Neural cell (in vitro differentiated cells): ENCODE results near the gene PHACTR2. TPM values are rescaled to one million over a fixed set of nuclear protein-coding genes. Genes with fewer than 3 reads are reported as not detected.
"Not testable (repeated sequence)": the region's sequence is repeated elsewhere in the genome, so short reads cannot be mapped to it uniquely, and the experiment has no call there.

ENCODE experiments used
- H2AFZ ChIP-seq: fragments of 200-600, 300-800 bp; sonication (generic), shearing (Covaris generic); 2 replicates; pipeline ENCODE4 v1.6.0; 2014; ENCODE audit warnings: low read depth, mild to moderate bottlenecking, antibody characterized with exemption, low read length, moderate library complexity
- H3F3A ChIP-seq: fragments of 200-600 bp; shearing (Covaris generic); 2 replicates; pipeline ENCODE4 v1.6.1; 2016; ENCODE audit warnings: mild to moderate bottlenecking, moderate library complexity, mixed read lengths, antibody characterized with exemption, low read length; ENCODE audit not compliant: insufficient read depth, poor library complexity, severe bottlenecking
- H3K27ac ChIP-seq: fragments of 200-600, 300-800 bp; sonication (generic), shearing (Covaris generic); 2 replicates; pipeline ENCODE4 v1.5.1; 2014; ENCODE audit warnings: mild to moderate bottlenecking, low read length, moderate library complexity
- H3K27me3 ChIP-seq: fragments of 300-800, 200-600 bp; sonication (generic), shearing (Covaris generic); 2 replicates; pipeline ENCODE4 v1.6.0; 2014; ENCODE audit warnings: mild to moderate bottlenecking, low read depth, low read length, moderate library complexity; ENCODE audit not compliant: insufficient read depth
- H3K36me3 ChIP-seq: fragments of 300-800, 200-600 bp; sonication (generic), shearing (Covaris generic); 2 replicates; pipeline ENCODE4 v1.5.1; 2014; ENCODE audit warnings: mild to moderate bottlenecking, antibody characterized with exemption, low read length, moderate library complexity; ENCODE audit not compliant: insufficient read depth
- H3K4me2 ChIP-seq: fragments of 300-800, 200-600 bp; sonication (generic), shearing (Covaris generic); 2 replicates; pipeline ENCODE4 v1.6.0; 2014; ENCODE audit warnings: mild to moderate bottlenecking, low read length
- H3K4me3 ChIP-seq: fragments of 300-800, 200-600 bp; sonication (generic), shearing (Covaris generic); 2 replicates; pipeline ENCODE4 v1.5.1; 2014; ENCODE audit warnings: mild to moderate bottlenecking, low read length, moderate library complexity
- H3K79me2 ChIP-seq: fragments of 200-600 bp; shearing (Covaris generic); replicated peaks from 2 replicates; pipeline ENCODE4 v1.6.0; 2014; ENCODE audit warnings: mild to moderate bottlenecking, low read length, moderate library complexity; ENCODE audit not compliant: insufficient read depth
- H3K9ac ChIP-seq: fragments of 300-800, 200-600 bp; sonication (generic), shearing (Covaris generic); 2 replicates; pipeline ENCODE4 v1.6.1; 2016; ENCODE audit warnings: mild to moderate bottlenecking, low read length, mixed read lengths
- H3K9me2 ChIP-seq: fragments of 200-600 bp; shearing (Covaris generic); 2 replicates; pipeline ENCODE4 v1.6.1; 2016; ENCODE audit warnings: mild to moderate bottlenecking, low read length, mixed read lengths; ENCODE audit not compliant: insufficient read depth
- H3K9me3 ChIP-seq: fragments of 200-600, 300-800 bp; sonication (generic), shearing (Covaris generic); 2 replicates; pipeline ENCODE4 v1.6.1; 2016; ENCODE audit warnings: mild to moderate bottlenecking, mixed run types, low read length, moderate library complexity, mixed read lengths
- H4K20me1 ChIP-seq: fragments of 200-600 bp; shearing (Covaris generic); 2 replicates; pipeline ENCODE4 v1.6.1; 2016; ENCODE audit warnings: mild to moderate bottlenecking, mixed run types; ENCODE audit not compliant: insufficient read depth
- EP300 ChIP-seq: fragments of 450-650 bp; conservative IDR thresholded peaks from 2 replicates; pipeline ENCODE4 v1.6.1; 2014; ENCODE audit warnings: antibody characterized with exemption, mild to moderate bottlenecking, moderate library complexity; ENCODE audit not compliant: poor library complexity, severe bottlenecking
- EZH2 ChIP-seq: fragments of 200-600, 300-800 bp; shearing (Covaris generic), sonication (generic); IDR thresholded peaks from 2 replicates; pipeline ENCODE4 v1.6.1; 2014; ENCODE audit warnings: antibody characterized with exemption, low read length, borderline replicate concordance, mild to moderate bottlenecking; ENCODE audit not compliant: insufficient read depth, poor library complexity, severe bottlenecking
- MXI1 ChIP-seq: fragments of 450-650 bp; conservative IDR thresholded peaks from 2 replicates; pipeline ENCODE4 v1.6.1; 2014; ENCODE audit warnings: antibody characterized with exemption, mild to moderate bottlenecking; ENCODE audit not compliant: poor library complexity, severe bottlenecking
- POLR2AphosphoS5 ChIP-seq: IDR thresholded peaks from 2 replicates; pipeline ENCODE4 v1.6.1; 2012
- RAD21 ChIP-seq: fragments of 450-650 bp; conservative IDR thresholded peaks from 2 replicates; pipeline ENCODE4 v1.6.1; 2014; ENCODE audit warnings: antibody characterized with exemption, mild to moderate bottlenecking, moderate library complexity
- SMC3 ChIP-seq: fragments of 450-650 bp; conservative IDR thresholded peaks from 2 replicates; pipeline ENCODE4 v1.6.1; 2014; ENCODE audit warnings: antibody characterized with exemption, mild to moderate bottlenecking, moderate library complexity; ENCODE audit not compliant: poor library complexity
- TAF1 ChIP-seq: IDR thresholded peaks from 2 replicates; pipeline ENCODE4 v1.6.1; 2012; ENCODE audit warnings: low read depth
- polyA plus RNA-seq: library from polyadenylated mRNA; depleted of rRNA; stranded (reverse); fragments of >200 nt; gene quantifications from 2 replicates; pipeline ENCODE4 v1.2.3, GENCODE V29; 2014
- TF ChIP-seq, protein P1 (sequence below): fragments of 450-650 bp; IDR thresholded peaks from 2 replicates; pipeline ENCODE4 v1.5.1; 2014; ENCODE audit warnings: antibody characterized with exemption, mild to moderate bottlenecking, moderate library complexity; ENCODE audit not compliant: poor library complexity, severe bottlenecking
- TF ChIP-seq, protein P2 (sequence below): IDR thresholded peaks from 2 replicates; pipeline ENCODE4 v1.6.1; 2012; ENCODE audit warnings: borderline replicate concordance

The PHACTR2 gene
- polyA plus RNA-seq, 1 donor from 2014 or later = 2.8 TPM

DNA sequence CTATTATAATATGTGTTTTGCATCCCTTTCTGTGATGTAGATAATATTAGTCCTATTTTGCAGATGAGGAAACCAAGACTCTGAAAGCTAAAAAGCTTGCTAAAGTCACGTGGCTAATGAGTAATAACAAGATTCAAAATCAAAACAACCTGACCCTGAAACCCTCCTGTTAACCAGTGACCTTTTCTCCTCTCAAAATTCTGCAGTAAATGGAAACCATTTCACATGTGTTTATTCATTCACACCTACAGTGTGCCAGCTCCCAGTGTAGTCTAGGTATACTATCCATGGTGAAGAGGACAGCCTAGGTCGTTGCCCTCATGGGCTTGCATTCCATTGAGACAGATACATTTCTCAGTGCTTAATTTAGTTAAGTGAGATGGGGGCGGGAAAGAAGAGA lies 30.6 kb upstream of the PHACTR2 start:
- Histone ChIP-seq H3K27me3 (no peaks in the 10 kb centered on the region), H3F3A (no peaks in the 10 kb centered on the region), H3K4me3 (no peak overlapping the region), H3K79me2 (no peaks in the 10 kb centered on the region), H3K27ac (no peak overlapping the region), H3K9me3 (no peaks in the 10 kb centered on the region), H4K20me1 (no peaks in the 10 kb centered on the region), H3K9ac (no peak overlapping the region), H3K4me2 (no peak overlapping the region), H3K9me2 (no peaks in the 10 kb centered on the region), H3K36me3 (no peaks in the 10 kb centered on the region), H2AFZ (no peak overlapping the region)
- TF ChIP-seq, protein P1, sequence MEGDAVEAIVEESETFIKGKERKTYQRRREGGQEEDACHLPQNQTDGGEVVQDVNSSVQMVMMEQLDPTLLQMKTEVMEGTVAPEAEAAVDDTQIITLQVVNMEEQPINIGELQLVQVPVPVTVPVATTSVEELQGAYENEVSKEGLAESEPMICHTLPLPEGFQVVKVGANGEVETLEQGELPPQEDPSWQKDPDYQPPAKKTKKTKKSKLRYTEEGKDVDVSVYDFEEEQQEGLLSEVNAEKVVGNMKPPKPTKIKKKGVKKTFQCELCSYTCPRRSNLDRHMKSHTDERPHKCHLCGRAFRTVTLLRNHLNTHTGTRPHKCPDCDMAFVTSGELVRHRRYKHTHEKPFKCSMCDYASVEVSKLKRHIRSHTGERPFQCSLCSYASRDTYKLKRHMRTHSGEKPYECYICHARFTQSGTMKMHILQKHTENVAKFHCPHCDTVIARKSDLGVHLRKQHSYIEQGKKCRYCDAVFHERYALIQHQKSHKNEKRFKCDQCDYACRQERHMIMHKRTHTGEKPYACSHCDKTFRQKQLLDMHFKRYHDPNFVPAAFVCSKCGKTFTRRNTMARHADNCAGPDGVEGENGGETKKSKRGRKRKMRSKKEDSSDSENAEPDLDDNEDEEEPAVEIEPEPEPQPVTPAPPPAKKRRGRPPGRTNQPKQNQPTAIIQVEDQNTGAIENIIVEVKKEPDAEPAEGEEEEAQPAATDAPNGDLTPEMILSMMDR = no peak
- no peak for TF ChIP-seq TAF1
- TF ChIP-seq MXI1 = no peak
- no peak for TF ChIP-seq SMC3
- no peak for TF ChIP-seq POLR2AphosphoS5
- TF ChIP-seq, protein P2, sequence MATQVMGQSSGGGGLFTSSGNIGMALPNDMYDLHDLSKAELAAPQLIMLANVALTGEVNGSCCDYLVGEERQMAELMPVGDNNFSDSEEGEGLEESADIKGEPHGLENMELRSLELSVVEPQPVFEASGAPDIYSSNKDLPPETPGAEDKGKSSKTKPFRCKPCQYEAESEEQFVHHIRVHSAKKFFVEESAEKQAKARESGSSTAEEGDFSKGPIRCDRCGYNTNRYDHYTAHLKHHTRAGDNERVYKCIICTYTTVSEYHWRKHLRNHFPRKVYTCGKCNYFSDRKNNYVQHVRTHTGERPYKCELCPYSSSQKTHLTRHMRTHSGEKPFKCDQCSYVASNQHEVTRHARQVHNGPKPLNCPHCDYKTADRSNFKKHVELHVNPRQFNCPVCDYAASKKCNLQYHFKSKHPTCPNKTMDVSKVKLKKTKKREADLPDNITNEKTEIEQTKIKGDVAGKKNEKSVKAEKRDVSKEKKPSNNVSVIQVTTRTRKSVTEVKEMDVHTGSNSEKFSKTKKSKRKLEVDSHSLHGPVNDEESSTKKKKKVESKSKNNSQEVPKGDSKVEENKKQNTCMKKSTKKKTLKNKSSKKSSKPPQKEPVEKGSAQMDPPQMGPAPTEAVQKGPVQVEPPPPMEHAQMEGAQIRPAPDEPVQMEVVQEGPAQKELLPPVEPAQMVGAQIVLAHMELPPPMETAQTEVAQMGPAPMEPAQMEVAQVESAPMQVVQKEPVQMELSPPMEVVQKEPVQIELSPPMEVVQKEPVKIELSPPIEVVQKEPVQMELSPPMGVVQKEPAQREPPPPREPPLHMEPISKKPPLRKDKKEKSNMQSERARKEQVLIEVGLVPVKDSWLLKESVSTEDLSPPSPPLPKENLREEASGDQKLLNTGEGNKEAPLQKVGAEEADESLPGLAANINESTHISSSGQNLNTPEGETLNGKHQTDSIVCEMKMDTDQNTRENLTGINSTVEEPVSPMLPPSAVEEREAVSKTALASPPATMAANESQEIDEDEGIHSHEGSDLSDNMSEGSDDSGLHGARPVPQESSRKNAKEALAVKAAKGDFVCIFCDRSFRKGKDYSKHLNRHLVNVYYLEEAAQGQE = no peak
- no peak for TF ChIP-seq RAD21
- TF ChIP-seq EP300 = no peak
- no peak for TF ChIP-seq EZH2

DNA sequence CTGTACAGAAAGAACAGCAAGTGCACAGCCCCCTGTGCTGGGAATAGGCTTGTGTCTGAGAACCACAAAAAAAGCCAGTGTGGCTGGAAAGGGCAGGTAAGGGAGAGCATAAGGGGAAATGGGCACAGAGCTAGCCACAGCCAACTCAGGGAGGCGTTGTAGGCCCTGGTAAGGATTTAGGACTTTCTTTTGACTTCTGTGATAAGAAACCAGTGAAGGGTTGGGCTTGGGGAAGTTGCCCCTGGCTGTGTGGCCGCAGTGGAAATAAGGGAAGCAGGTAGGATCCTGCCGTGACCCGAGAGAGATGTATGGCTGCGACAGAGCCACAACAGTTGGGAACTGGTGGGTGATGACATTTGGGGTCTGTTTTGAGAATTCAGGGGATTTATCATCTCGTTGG lies 30.0 kb upstream of the PHACTR2 start:
- Histone ChIP-seq H2AFZ (no peak overlapping the region), H3K27me3 (no peaks in the 10 kb centered on the region), H4K20me1 (no peaks in the 10 kb centered on the region), H3K4me2 (no peak overlapping the region), H3K27ac (no peak overlapping the region), H3K9me3 (no peaks in the 10 kb centered on the region), H3K36me3 (no peaks in the 10 kb centered on the region), H3K9ac (no peak overlapping the region), H3K79me2 (no peaks in the 10 kb centered on the region), H3K4me3 (no peak overlapping the region), H3F3A (no peaks in the 10 kb centered on the region), H3K9me2 (no peaks in the 10 kb centered on the region)
- no peak for TF ChIP-seq RAD21
- TF ChIP-seq, protein P2 = no peak

DNA sequence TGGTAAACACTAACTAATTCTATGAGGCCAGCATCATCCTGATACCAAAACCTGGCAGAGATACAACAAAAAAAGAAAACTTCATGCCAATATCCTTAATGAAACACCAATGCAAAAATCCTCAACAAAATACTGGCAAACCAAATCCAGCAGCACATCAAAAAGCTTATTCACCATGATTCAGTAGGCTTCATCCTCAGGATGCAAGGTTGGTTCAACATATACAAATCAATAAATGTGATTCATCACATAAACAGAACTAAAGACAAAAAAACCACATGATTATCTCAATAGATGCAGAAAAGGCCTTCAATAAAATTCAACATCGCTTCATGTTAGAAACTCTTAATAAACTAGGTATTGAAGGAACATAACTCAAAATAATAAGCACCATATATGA lies 28.4 kb upstream of the PHACTR2 start:
- not testable (repeated sequence) for H3K27ac ChIP-seq, H3K9ac ChIP-seq, H3K27me3 ChIP-seq, H3K36me3 ChIP-seq, H4K20me1 ChIP-seq, H3K4me3 ChIP-seq, H3K9me2 ChIP-seq, H3K4me2 ChIP-seq, H3K79me2 ChIP-seq, H3F3A ChIP-seq, H2AFZ ChIP-seq, H3K9me3 ChIP-seq

DNA sequence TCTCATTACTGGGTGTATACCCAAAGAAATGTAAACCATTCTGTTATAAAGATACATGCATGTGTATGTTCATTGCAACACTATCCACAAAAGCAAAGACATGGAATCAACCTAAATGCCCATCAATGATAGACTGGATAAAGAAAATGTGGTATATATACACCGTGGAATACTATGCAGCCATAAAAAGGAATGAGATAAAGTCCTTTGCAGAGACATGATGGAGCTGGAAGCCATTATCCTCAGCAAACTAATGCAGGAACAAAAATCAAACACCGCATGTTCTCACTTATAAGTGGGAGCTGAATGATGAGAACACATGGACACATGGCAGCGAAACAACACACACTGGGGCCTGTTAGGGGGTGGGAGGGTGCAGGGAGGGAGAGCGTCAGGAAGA lies 26.4 kb upstream of the PHACTR2 start:
- H3K27me3 ChIP-seq, H3K9me3 ChIP-seq, H3K9ac ChIP-seq, H3K36me3 ChIP-seq, H3K4me3 ChIP-seq, H3F3A ChIP-seq, H3K79me2 ChIP-seq, H2AFZ ChIP-seq, H3K9me2 ChIP-seq, H3K27ac ChIP-seq, H3K4me2 ChIP-seq, H4K20me1 ChIP-seq: not testable (repeated sequence)
